ENCODE data around the gene OSBPL6. TPM values are rescaled to one million over a fixed set of nuclear protein-coding genes. Genes with fewer than 3 reads are reported as not detected.

OSBPL6 gene
- polyA plus RNA-seq, 1 donor from 2014 or later = 12.8 TPM

- no peak overlapping the region for H3K27ac ChIP-seq (ENCODE audit: low read length)
- H3F3A ChIP-seq (ENCODE audit: insufficient read depth, low read length, poor library complexity, severe bottlenecking) = no peaks in the 10 kb centered on the region
- H3K9me3 ChIP-seq (ENCODE audit: low read length) = no peaks in the 10 kb centered on the region
- TF ChIP-seq REST (IDR thresholded peaks at IDR 0.05; ENCODE audit: borderline replicate concordance) (no peak), EP300 (conservative IDR thresholded peaks at IDR 0.05; ENCODE audit: poor library complexity, severe bottlenecking) (no peak), SMC3 (conservative IDR thresholded peaks at IDR 0.05; ENCODE audit: poor library complexity) (no peak), TAF1 (IDR thresholded peaks at IDR 0.05; ENCODE audit: low read depth) (no peak), MXI1 (conservative IDR thresholded peaks at IDR 0.05; ENCODE audit: poor library complexity, severe bottlenecking) (no peak), POLR2AphosphoS5 (IDR thresholded peaks at IDR 0.05) (no peak), RAD21 (conservative IDR thresholded peaks at IDR 0.05) (no peak), EZH2 (IDR thresholded peaks at IDR 0.05; ENCODE audit: borderline replicate concordance, insufficient read depth, low read length, poor library complexity, severe bottlenecking) (no peak)
- TF ChIP-seq, protein P1, sequence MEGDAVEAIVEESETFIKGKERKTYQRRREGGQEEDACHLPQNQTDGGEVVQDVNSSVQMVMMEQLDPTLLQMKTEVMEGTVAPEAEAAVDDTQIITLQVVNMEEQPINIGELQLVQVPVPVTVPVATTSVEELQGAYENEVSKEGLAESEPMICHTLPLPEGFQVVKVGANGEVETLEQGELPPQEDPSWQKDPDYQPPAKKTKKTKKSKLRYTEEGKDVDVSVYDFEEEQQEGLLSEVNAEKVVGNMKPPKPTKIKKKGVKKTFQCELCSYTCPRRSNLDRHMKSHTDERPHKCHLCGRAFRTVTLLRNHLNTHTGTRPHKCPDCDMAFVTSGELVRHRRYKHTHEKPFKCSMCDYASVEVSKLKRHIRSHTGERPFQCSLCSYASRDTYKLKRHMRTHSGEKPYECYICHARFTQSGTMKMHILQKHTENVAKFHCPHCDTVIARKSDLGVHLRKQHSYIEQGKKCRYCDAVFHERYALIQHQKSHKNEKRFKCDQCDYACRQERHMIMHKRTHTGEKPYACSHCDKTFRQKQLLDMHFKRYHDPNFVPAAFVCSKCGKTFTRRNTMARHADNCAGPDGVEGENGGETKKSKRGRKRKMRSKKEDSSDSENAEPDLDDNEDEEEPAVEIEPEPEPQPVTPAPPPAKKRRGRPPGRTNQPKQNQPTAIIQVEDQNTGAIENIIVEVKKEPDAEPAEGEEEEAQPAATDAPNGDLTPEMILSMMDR (IDR thresholded peaks at IDR 0.05; ENCODE audit: poor library complexity, severe bottlenecking) = no peak
- H3K36me3 ChIP-seq (ENCODE audit: insufficient read depth, low read length) = no peaks in the 10 kb centered on the region
- H3K27me3 ChIP-seq (ENCODE audit: insufficient read depth, low read depth, low read length) = no peaks in the 10 kb centered on the region
- H2AFZ ChIP-seq (ENCODE audit: low read depth, low read length) = no peak overlapping the region
- H4K20me1 ChIP-seq (ENCODE audit: insufficient read depth) = no peaks in the 10 kb centered on the region
- H3K9ac ChIP-seq (ENCODE audit: low read length) = no peak overlapping the region
- no peak overlapping the region for H3K4me3 ChIP-seq (ENCODE audit: low read length)
- H3K9me2 ChIP-seq (ENCODE audit: insufficient read depth, low read length) = no peaks in the 10 kb centered on the region
- H3K4me2 ChIP-seq (ENCODE audit: low read length) = no peak overlapping the region
- H3K79me2 ChIP-seq (replicated peaks; ENCODE audit: insufficient read depth, low read length) = no peaks in the 10 kb centered on the region
These were observed 233.1 kb downstream of the OSBPL6 start for GRCh38 chr2:178427458-178427857.

GRCh38 chr2:178428396-178428806, 234.1 kb downstream of the OSBPL6 start:
- Histone ChIP-seq H2AFZ (ENCODE audit: low read depth, low read length) (no peak overlapping the region), H3K9me3 (ENCODE audit: low read length) (no peaks in the 10 kb centered on the region), H4K20me1 (ENCODE audit: insufficient read depth) (no peaks in the 10 kb centered on the region), H3K9me2 (ENCODE audit: insufficient read depth, low read length) (no peaks in the 10 kb centered on the region), H3F3A (ENCODE audit: insufficient read depth, low read length, poor library complexity, severe bottlenecking) (no peaks in the 10 kb centered on the region), H3K36me3 (ENCODE audit: insufficient read depth, low read length) (no peaks in the 10 kb centered on the region), H3K9ac (ENCODE audit: low read length) (no peak overlapping the region), H3K27ac (ENCODE audit: low read length) (no peak overlapping the region), H3K27me3 (ENCODE audit: insufficient read depth, low read depth, low read length) (no peaks in the 10 kb centered on the region), H3K79me2 (replicated peaks; ENCODE audit: insufficient read depth, low read length) (no peaks in the 10 kb centered on the region), H3K4me3 (ENCODE audit: low read length) (no peak overlapping the region), H3K4me2 (ENCODE audit: low read length) (no peak overlapping the region)
- TF ChIP-seq POLR2AphosphoS5 (IDR thresholded peaks at IDR 0.05) (no peak), SMC3 (conservative IDR thresholded peaks at IDR 0.05; ENCODE audit: poor library complexity) (no peak)

DNA sequence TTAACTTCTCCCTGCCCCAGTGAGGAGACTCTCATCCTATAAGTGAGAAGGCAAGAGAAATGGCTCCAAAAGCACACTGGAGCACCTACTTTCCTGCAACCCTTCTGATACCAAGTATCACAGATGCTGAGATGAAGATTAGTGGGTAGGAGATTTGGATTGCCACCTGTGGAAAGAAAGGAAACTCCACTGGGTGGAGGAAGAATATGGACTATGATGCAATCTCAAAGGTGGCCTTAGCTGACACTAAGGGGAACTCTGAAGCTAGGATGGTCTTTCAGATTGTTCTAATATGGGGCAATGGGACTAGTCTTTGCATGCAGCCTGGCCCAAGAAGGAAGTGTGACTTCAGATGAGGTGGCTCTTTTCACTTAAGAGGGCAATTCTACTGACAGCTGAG, 235.0 kb downstream of the OSBPL6 start:
- no peaks in the 10 kb centered on the region for H3K79me2 ChIP-seq (replicated peaks; ENCODE audit: insufficient read depth, low read length)
- H3K9me3 ChIP-seq (ENCODE audit: low read length) = no peaks in the 10 kb centered on the region
- H3K9ac ChIP-seq (ENCODE audit: low read length) = no peak overlapping the region
- no peaks in the 10 kb centered on the region for H3F3A ChIP-seq (ENCODE audit: insufficient read depth, low read length, poor library complexity, severe bottlenecking)
- no peaks in the 10 kb centered on the region for H3K9me2 ChIP-seq (ENCODE audit: insufficient read depth, low read length)
- no peak overlapping the region for H3K4me3 ChIP-seq (ENCODE audit: low read length)
- H3K4me2 ChIP-seq (ENCODE audit: low read length) = no peak overlapping the region
- H4K20me1 ChIP-seq (ENCODE audit: insufficient read depth) = no peaks in the 10 kb centered on the region
- no peak overlapping the region for H2AFZ ChIP-seq (ENCODE audit: low read depth, low read length)
- TF ChIP-seq MXI1 (conservative IDR thresholded peaks at IDR 0.05; ENCODE audit: poor library complexity, severe bottlenecking) (no peak), TAF1 (IDR thresholded peaks at IDR 0.05; ENCODE audit: low read depth) (no peak), EP300 (conservative IDR thresholded peaks at IDR 0.05; ENCODE audit: poor library complexity, severe bottlenecking) (no peak), EZH2 (IDR thresholded peaks at IDR 0.05; ENCODE audit: borderline replicate concordance, insufficient read depth, low read length, poor library complexity, severe bottlenecking) (no peak), SMC3 (conservative IDR thresholded peaks at IDR 0.05; ENCODE audit: poor library complexity) (no peak), POLR2AphosphoS5 (IDR thresholded peaks at IDR 0.05) (no peak), RAD21 (conservative IDR thresholded peaks at IDR 0.05) (no peak), REST (IDR thresholded peaks at IDR 0.05; ENCODE audit: borderline replicate concordance) (no peak)
- TF ChIP-seq, protein P1 (IDR thresholded peaks at IDR 0.05; ENCODE audit: poor library complexity, severe bottlenecking) = no peak
- H3K27ac ChIP-seq (ENCODE audit: low read length) = no peak overlapping the region
- H3K27me3 ChIP-seq (ENCODE audit: insufficient read depth, low read depth, low read length) = no peaks in the 10 kb centered on the region
- H3K36me3 ChIP-seq (ENCODE audit: insufficient read depth, low read length) = no peaks in the 10 kb centered on the region
